Tibial nerve (tissue), 4 donors: ENCODE results near the gene ROPN1. TPM values are rescaled to one million over a fixed set of nuclear protein-coding genes. Genes with fewer than 3 reads are reported as not detected.

Experiments used
- DNase-seq, 2 donors: peaks; one replicate each; pipeline ENCODE4 v3.0.0-alpha.2; 2019; ENCODE audit warnings: low spot score in 2 of 2
- H3K27ac ChIP-seq, 4 donors: fragments of 200-600 bp; sonication (generic) in 3 of 4; one replicate each; pipeline ENCODE4 v1.5.1; 2017 to 2019; ENCODE audit warnings: mild to moderate bottlenecking in 1 of 4
- H3K27me3 ChIP-seq, 2 donors: fragments of 200-600 bp; sonication (generic) in 1 of 2; one replicate each; pipeline versions ENCODE4 v1.5.1 to v1.6.0; 2017 to 2019
- H3K36me3 ChIP-seq, 3 donors: fragments of 200-600 bp; sonication (generic); one replicate each; pipeline ENCODE4 v1.5.1; 2018 to 2019
- H3K4me1 ChIP-seq, 4 donors: fragments of 200-600 bp; sonication (generic) in 3 of 4; one replicate each; pipeline ENCODE4 v1.5.1; 2017 to 2019
- H3K4me3 ChIP-seq, 4 donors: fragments of 200-600 bp; sonication (generic) in 3 of 4; one replicate each; pipeline ENCODE4 v1.5.1; 2017 to 2019; ENCODE audit warnings: mild to moderate bottlenecking in 1 of 4, moderate library complexity in 1 of 4
- H3K9me3 ChIP-seq, 4 donors: fragments of 200-600 bp; sonication (generic) in 3 of 4; one replicate each; pipeline ENCODE4 v1.5.1; 2017 to 2019
- CTCF ChIP-seq, 5 experiments: fragments of 200-600 bp in 3 of 5; fragments of 450-650 bp in 2 of 5; sonication (generic) in 3 of 5; IDR thresholded peaks; one replicate each; pipeline ENCODE4 v1.5.1; 2016 to 2019; ENCODE audit warnings: antibody characterized with exemption in 5 of 5, mild to moderate bottlenecking in 3 of 5, moderate library complexity in 2 of 5
- EP300 ChIP-seq, 2 donors: sonication (generic); formaldehyde crosslinking; IDR thresholded peaks; one replicate each; pipeline ENCODE4 v1.6.1; 2017; ENCODE audit warnings: antibody characterized with exemption in 2 of 2, mild to moderate bottlenecking in 1 of 2
- POLR2A ChIP-seq, 2 donors: fragments of 450-650 bp; IDR thresholded peaks; one replicate each; pipeline ENCODE4 v1.6.1; 2017; ENCODE audit warnings: antibody characterized with exemption in 2 of 2, mild to moderate bottlenecking in 2 of 2, moderate library complexity in 2 of 2
- WGBS, 2 donors: methylation state at CpG; one replicate each; pipeline ENCODE4 v1.1.5; 2018; 5-methylcytosine and 5-hydroxymethylcytosine counted together
- total RNA-seq, 4 donors: library from RNA; depleted of rRNA; stranded (reverse); fragments of >200 nt; gene quantifications; one replicate each; pipeline ENCODE4 v1.1.0, GENCODE V29; 2016

ROPN1 gene
- total RNA-seq, 4 donors from 2014 or later, result not detected

- Histone ChIP-seq H3K27ac (no peak overlapping the region), H3K27me3 (no peaks in the 10 kb centered on the region), H3K36me3 (peaks cover 0 to 56% (median 4%) of the 10 kb centered on the region in 3 donors), H3K9me3 (no peaks in the 10 kb centered on the region), H3K4me1 (no peaks in the 10 kb centered on the region), H3K4me3 (no peak overlapping the region)
- no peak for TF ChIP-seq POLR2A (IDR thresholded peaks at IDR 0.05)
- no peak for TF ChIP-seq EP300 (IDR thresholded peaks at IDR 0.05)
- no peak for TF ChIP-seq CTCF (IDR thresholded peaks at IDR 0.05)
- DNase-seq, result no peak
Observed at GRCh38 chr3:123947482-123947881, 44.4 kb downstream of the ROPN1 start.

DNA sequence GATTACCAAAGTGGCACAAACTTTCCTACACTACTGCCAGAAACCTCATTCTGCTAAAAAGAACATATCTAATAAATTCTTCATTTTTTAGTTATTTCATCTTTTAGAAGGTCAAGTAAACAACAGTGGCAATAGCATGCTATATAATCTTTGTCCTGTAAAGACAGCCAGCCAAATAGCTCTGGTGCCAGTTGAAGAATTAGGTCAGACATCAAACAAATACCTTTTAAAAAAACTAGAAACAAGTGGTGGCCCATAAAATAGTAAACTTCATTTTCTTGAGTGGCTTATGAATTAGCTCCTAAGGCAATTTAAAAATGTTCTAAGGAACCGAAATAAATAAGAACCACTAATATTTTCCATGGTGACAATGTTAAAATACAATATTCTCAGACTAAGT lies 50.4 kb downstream of the ROPN1 start:
- TF ChIP-seq CTCF (IDR thresholded peaks at IDR 0.05) (no peak), EP300 (IDR thresholded peaks at IDR 0.05) (no peak), POLR2A (IDR thresholded peaks at IDR 0.05) (no peak)
- DNase-seq, result no peak
- Histone ChIP-seq H3K27me3 (no peaks in the 10 kb centered on the region), H3K9me3 (no peaks in the 10 kb centered on the region), H3K4me1 (no peaks in the 10 kb centered on the region), H3K27ac (no peak overlapping the region), H3K36me3 (peaks cover 0 to 32% (median 0%) of the 10 kb centered on the region in 3 donors), H3K4me3 (no peak overlapping the region)
- WGBS, 2 donors, result 77 to 87% methylated on average over 1 of the region's 1 CpG

DNA sequence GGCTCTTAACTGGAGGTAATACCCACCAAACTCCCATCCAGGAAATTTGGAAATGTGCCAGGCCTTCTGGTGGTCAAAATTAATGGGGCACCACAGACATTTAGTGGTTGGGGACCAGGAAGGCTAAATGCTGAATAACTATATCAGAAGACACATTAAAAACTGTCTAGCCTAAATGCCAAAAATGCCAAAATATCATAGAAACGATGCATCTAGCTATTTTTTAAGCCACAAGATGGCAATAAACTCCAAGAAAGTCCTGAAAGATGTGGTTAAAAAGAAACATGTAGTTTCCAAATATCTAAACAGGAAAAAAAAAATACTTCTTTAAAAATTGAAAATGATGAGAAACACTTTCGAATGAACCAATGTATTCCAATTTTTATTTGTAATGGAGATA lies 50.8 kb downstream of the ROPN1 start:
- no peaks in the 10 kb centered on the region for H3K4me1 ChIP-seq
- no peak for DNase-seq
- no peak overlapping the region for H3K4me3 ChIP-seq
- no peak overlapping the region for H3K27ac ChIP-seq
- WGBS, 2 donors, result 43 to 51% methylated on average over 2 of the region's 2 CpGs
- no peaks in the 10 kb centered on the region for H3K9me3 ChIP-seq
- TF ChIP-seq CTCF (IDR thresholded peaks at IDR 0.05), result no peak
- TF ChIP-seq EP300 (IDR thresholded peaks at IDR 0.05), result no peak
- no peak for TF ChIP-seq POLR2A (IDR thresholded peaks at IDR 0.05)
- H3K36me3 ChIP-seq, result peaks cover 0 to 27% (median 0%) of the 10 kb centered on the region in 3 donors
- H3K27me3 ChIP-seq, result no peaks in the 10 kb centered on the region

DNA sequence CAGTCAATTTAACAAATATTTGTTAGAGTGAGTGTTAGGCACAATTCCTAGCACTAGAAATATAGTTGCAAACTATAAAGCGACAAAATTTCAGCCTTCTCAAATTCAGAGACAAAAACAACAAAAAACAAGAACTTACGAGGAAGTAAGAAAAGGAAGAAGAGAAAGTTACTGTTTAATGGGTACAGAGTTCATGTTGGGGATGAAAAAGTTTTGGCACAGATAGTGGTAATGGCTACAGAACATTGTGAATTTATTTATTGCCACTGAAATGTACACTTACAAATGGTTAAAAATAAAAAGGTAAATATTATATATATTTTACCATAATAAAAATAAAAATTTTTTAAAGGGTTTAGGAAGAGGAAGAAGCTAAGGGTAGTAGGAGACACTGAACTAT lies 52.2 kb downstream of the ROPN1 start:
- no peak for DNase-seq
- no peaks in the 10 kb centered on the region for H3K9me3 ChIP-seq
- H3K4me3 ChIP-seq, result no peak overlapping the region
- WGBS, 2 donors, result 83 to 86% methylated on average over 2 of the region's 2 CpGs
- H3K4me1 ChIP-seq, result no peaks in the 10 kb centered on the region
- H3K27me3 ChIP-seq, result no peaks in the 10 kb centered on the region
- peaks cover 0 to 22% (median 0%) of the 10 kb centered on the region in 3 donors for H3K36me3 ChIP-seq
- no peak overlapping the region for H3K27ac ChIP-seq
- no peak for TF ChIP-seq POLR2A (IDR thresholded peaks at IDR 0.05)
- no peak for TF ChIP-seq CTCF (IDR thresholded peaks at IDR 0.05)
- no peak for TF ChIP-seq EP300 (IDR thresholded peaks at IDR 0.05)

DNA sequence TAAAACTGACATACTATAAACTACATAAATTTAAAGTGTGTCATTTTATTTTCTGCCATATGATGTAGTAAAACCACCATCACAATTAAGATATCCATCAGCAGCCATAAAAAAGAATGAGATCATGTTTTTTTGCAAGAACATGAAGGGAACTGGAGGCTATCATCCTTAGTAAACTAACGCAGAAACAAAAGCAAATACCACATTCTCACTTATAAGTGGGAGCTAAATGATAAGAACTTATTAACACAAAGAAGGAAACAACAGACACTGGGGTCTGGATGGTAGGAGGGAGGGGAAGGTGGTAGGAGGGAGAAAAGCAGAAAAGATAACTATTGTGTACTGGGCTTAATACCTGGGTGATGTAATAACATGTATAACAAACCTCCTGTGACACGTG lies 55.5 kb downstream of the ROPN1 start:
- H3K27ac ChIP-seq, result no peak overlapping the region
- WGBS, 2 donors, result 63 to 81% methylated on average over 2 of the region's 2 CpGs
- H3K4me1 ChIP-seq, result no peaks in the 10 kb centered on the region
- no peaks in the 10 kb centered on the region for H3K27me3 ChIP-seq
- no peak for DNase-seq
- no peak overlapping the region for H3K4me3 ChIP-seq
- H3K36me3 ChIP-seq, result peaks cover 0 to 15% (median 0%) of the 10 kb centered on the region in 3 donors
- TF ChIP-seq POLR2A (IDR thresholded peaks at IDR 0.05) (no peak), CTCF (IDR thresholded peaks at IDR 0.05) (no peak), EP300 (IDR thresholded peaks at IDR 0.05) (no peak)
- H3K9me3 ChIP-seq, result no peaks in the 10 kb centered on the region
